HG02840 (cell line): ENCODE data around the gene MRPL14.
"Not testable (repeated sequence)": the region's sequence is repeated elsewhere in the genome, so short reads cannot be mapped to it uniquely, and the experiment has no call there.

Experiments used
- ATAC-seq: cut with Tn5 transposase; IDR thresholded peaks from one replicate; pipeline ENCODE4 v1.9.1; 2021; ENCODE audit warnings: mild to moderate bottlenecking, moderate library complexity, moderate number of reproducible peaks; ENCODE audit not compliant: unreplicated experiment, low FRiP score

MRPL14 gene

DNA sequence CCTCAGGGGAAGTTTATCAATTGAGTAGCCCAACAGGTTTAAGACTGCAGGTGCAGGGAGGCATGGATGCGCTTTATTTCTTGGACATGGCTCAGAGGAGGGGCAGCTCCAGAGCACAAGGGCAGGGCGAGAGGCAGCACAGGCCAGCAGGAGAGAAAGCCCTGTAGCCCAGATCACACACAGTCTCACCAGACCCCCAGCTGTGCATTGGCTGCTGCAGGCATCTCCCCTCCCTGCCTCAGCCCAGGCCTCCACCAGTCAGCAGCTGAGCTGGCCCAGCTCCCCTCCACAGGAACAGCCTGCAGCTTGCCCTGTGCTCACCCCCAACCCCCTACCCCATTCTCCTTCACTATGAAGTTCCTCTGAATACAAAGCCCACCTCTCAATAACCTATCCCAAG is 24.7 kb downstream of the MRPL14 start:
- no peak for ATAC-seq

DNA sequence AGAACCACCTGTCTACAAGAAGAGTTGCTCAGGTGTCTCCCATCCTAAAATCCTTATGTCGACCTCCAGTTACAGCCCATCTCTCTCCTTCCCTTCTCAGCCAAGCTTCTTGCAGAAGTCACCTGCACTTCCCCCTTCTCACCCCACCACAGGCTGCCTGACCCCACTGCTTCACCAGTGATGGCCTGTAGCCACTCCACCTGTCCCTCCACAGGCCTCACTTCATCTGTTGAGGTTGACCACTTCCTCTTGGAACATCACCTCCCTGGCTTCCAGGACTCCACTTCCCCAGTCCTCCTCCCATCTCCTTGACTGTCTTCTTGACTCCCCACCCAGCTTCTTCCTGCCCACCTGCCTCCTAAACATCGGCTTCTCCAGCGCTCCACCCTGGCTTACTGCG is 25.4 kb downstream of the MRPL14 start:
- no peak for ATAC-seq

DNA sequence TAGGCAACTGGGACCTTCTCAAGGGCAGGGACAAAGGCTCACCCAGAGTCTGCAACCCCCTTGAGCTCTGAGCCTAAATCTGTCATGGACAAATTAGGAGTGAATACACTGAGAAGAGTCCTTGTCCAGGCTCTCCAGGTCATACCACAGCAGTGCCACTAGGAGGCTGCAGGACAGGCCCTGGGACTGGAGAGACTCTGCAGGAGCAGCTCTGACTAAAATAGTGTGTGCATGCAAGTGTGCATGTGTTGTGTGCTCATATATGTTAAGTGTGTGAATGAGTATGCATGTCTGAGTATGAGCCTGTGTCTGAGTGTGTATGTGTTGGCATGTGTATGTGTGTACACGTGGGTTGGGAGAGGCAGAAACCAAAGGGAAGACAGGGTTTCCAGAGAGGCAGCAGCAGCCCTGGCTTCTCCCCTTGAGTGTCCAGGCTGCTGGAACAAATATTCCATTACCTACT is 27.1 kb downstream of the MRPL14 start:
- ATAC-seq: no peak

DNA sequence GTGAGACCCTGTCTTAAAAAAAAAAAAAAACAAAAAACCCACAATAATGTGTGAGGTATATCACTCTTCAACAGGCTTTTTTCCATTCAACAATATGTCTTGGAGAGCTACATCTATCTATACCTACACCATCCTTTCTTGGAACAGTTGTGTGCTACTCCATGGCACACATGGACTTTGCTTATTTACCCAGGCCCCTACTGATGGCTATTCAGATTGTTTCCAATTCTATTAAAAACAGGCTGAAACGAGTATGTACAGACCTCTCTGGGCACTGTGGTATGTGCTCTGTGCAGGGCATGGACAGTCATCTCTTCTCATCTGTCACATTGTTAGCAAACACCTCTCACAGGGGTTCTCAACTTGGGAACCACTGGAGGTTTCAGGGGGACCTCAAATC is 28.1 kb downstream of the MRPL14 start:
- ATAC-seq: no peak

DNA sequence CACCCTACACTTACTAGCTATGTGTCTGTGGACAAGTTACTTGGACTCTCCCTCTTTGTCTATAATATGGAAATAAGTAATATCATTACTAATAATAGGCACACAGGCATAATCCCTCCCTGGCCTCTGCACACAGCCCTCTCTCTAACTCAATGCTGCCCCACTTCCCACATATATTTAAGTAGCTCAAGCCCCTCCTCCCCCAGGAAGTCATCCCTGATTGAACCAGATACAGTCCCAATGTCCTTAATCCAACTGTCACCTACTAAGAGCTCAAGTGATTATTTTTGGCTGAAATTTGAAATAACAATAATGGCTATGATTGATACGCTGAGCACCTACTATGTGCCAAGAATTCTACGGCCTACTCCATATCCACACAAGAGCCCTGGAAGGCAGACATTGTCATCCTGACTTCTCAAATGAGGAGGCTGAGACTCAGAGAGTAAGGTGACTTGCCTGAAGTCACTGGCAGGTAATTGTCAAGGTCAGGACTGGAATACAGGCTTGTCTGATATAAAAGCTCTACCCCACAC is 29.4 kb downstream of the MRPL14 start:
- no peak for ATAC-seq

DNA sequence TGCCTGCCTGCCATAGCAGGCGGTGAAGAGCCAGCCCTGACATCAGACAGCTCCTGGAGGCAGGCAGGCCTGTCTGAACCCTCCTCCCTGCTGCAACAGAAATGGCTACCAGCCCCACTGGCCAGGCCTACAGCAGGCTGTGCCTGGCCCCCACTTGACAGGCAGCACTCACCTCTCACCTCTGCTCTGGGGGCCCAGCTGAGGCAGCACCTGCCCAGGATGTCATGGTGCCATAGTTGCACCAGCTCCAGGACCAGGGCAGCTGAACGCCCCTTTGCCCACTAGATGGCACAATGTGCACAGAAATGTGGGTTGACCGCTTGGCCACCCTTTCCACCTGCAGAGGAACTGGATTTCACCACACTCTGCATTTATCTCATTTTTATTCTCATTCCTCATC is 30.6 kb downstream of the MRPL14 start:
- ATAC-seq: no peak

DNA sequence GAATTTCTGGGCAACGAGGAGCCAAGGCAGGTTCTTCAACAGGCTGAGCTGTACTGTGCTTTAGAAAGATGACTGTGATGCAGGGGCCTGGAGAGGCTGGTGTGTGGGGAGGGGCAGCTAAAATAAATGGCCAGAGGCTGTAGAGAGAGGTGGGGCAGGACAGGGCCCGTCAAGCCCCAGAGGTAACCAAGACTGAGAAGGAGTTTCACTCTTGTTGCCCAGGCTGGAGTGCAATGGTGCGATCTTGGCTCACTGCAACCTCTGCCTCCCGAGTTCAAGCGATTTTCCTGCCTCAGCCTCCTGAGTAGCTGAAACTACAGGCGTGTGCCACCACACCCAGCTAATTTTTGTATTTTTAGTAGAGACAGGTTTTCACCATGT is 32.0 kb downstream of the MRPL14 start:
- not testable (repeated sequence) for ATAC-seq

DNA sequence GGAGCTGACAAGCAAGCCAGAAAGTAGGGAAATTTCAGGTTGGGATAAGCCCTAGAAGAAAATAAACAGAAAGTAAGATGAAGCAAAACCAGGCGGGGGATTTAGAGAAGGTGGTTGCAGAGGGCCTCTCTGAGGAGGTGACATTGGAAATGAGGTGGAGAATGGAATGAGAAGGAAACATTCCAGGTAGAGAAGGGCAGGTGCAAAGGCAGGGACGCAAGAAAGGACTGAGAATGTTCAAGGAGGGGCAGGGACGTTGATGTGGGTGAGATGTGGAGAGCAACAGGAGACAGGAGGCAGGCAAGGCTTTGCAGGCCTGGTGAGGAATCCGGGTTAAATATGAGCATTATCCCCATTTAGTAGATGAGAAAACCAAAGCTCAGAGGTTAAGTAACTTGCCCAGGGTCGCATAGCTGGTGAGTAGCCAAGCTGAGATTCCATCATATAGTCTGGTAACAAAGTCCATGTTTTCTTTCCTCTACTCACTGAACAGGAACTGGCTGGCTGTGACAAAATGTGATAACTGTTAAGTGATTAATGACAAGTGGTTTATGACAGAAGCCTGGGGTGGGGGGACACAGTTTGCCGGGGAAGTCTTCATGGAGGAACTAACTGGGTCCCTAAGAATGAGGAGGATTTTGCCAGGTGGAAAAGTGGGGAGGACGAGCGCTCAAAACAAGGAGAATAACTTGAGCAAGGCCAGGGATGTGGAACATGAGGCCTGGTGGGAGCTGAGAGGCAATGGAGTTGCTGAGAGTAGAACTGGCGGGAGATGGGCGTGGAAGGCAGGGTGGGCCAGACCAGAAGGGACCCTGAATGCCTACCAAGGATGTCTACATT is 32.6 kb downstream of the MRPL14 start:
- no peak for ATAC-seq

DNA sequence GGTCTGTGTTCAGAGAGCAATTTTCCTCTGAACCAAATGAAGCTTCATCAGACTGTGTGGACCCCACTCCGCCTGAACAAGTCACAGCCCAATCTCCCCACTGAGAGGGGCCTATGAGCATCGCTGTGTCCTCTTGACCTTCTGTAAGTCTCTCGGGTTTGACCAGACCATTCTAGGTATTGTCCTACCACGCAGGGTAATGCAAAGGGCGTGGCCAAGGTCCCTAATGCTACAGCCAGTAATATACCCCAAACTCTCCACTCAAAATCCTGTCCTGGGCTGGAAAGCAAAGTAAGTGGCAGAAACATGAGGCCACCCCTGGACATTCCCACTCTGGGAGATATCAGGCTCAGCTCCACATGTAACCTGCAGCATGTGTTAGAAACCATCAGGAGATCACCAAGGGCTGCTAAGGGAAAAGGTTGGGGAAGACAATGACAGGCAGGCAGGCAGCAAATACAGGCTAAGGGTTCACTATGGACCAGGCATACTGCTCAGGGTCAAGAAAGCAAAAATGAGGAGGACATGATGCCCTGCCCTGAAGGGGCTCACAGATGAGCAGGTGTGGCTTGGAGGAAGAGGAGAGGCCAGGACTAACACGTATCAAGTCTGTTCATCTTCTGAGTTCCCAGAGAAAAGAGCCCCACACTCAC is 33.4 kb downstream of the MRPL14 start:
- ATAC-seq: no peak

DNA sequence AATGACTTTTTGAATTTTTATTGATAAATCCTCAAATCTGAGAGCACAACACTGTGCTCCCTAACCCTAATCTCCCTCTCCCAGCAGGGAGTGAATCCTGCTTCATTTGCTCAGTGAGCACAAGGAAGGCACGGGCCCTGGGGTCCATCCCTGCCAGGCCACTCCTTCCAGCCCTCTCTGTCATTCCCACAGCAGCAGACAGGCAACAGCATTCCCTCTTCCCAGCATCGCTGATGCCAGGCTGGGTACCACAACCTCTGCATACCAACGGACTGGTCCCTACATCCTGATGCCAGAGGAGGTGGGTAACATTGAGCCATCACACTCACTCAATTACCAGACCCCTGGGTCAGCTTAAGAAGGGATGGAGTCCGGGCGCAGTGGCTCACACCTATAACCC is 34.2 kb downstream of the MRPL14 start:
- no peak for ATAC-seq

DNA sequence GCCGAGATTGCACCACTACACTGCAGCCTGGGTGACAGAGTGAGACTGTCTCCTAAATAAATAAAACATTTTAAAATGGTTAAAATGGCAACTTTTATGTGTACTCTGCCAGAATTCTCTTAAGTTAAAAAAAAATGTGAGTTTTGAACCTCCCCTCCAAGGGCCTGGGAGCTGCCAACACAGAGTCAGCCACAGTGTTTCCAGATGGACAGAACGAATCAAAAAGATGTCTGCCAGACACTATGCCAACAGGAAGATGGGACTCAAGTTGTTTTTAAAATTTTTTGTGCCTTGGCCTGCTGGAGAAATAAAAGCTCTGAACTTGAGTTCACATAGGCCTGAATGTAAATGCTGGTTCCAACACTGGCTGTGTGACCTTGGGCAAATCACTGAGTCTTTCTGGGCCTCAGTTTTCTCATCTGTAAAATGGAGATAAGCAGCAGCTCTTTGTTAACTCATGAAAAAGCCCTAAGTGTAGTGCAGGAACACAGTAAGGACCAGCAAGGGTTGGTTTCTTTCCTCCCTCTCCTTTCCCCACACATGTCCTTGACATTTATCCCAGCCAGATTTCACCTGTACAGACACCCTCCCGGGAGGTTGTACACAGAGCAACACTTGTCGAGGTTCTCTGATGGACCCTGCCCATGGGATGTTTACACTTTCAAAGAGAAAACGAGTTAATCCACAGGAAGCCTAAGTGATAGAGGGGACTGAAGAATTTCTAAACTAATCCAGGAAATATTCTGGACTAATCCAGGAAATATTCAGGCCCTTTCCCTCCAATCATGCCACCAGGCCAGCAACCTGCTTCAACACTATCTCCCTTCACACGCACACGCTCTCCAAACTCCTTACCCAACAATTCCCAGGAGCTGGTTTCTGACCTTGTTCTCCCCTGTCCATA is 35.0 kb downstream of the MRPL14 start:
- no peak for ATAC-seq

DNA sequence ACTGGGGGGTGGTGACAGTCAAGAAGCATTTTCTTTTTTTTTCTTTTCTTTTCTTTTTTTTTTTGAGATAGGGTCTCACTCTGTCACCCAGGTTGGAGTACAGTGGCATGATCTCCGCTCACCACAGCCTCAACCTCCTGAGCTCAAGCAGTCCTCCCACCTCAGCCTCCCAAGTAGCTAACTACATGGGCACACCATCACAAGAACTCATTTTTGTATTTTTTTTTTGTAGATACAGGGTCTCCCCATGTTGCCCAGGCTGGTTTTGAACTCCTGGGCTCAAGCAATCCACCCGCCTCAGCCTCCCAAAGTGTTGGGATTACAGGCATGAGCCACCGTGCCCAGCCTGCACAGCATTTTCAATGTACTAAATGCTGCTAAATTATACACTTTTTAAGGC is 35.9 kb downstream of the MRPL14 start:
- ATAC-seq: not testable (repeated sequence)

DNA sequence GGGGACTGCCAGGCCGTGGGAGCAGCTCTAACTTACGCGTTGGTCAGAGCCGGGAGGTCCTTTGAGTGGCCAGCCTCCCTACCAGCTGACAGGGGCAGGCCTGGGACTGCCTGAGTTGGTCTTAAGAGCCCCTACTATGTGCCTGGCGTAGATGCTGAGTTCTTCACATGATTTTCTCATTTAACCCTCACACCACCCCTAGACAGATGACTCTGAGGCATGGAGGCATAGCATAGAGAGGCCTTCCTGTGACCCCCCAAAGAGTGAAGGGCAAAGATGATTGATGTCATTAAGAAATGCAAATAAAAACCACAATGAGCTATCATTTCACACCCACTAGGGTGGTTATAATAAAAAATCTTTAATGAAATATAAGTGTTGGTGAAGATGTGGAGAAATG is 36.8 kb downstream of the MRPL14 start:
- ATAC-seq: no peak

DNA sequence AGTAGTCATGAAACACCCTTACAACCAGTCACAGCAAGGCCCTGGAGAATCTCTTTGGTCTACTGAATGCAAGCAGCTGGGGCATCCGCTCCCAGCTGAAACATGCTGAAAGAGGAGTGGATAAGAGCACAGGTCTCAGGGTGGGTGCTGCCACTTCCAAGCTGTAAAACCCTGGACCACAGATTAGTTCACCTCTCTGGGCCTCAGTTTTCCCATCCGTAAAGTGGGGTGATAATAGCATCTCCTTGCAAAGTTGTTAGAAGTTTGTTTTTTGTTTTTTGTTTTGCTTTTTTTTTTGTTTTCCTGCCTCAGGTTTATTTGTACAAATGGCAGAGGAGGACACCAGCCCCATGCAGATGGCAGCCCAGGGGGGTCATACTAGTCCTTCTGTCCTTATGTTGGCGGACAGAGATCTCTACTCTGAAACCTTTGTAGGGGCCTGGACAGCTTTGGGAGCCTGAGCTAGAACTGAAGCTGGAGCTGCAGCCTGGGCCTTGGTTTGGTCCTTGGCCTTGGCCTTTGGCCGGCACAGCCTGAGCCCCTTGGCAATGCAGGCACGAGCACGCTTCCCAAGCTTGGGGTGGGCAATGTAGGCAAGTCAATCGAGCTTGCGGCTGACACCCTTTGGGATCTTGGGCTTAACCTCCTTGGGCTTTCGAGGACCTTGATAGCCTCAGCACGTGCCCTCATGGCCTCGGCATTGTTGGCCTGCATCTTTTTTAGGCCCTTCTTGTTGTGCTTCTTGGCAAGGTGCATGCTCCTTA is 38.2 kb downstream of the MRPL14 start:
- no peak for ATAC-seq

DNA sequence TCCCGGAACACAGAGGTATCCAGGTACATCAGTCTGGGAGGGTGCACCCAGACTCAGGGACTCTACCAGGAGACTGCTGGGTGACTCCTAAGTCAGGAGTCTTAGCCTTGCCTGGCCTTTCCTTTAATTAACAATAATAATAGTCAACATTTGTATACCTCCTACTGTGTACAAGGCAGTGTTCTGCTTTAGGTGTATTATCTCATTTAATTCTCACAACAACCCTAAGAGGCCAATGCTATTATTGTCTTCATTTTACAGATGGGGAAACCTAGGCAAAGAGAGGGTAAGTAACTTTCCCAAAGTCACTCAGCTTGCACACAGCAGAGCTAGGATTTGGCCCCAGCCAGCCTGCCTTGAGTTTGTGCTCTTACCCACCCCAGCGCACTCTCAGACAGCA is 39.6 kb downstream of the MRPL14 start:
- ATAC-seq: no peak

DNA sequence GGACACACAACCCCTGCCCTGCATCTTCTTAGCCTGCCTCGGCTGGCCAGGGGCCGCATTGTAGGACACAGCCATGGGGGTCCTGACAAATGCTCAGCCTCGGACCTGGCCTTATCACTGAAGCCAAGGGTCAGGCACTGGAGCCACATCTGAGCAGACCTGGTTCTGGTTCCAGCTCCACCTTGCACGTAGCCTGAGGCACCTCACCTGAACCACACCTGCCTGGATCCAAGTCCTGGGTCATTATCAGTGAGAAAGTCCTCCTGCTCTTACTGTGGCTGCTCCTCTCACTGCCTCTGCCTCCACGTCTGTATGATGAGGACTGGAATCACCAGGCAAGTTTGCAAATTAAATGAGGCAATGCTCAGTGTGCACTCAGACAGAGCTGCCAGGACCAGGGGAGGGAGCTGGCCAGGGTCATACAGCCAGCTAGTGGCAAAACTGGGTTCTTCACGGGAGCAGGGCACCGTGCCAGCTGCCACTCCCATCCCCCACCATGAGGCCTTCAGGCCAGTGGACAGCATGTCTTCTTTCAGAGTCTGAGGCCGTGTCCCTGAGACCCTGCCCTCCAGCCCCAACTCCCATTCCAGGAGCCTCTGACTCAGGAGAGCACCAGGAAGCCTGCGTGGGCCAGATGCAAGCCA is 40.2 kb downstream of the MRPL14 start:
- no peak for ATAC-seq

DNA sequence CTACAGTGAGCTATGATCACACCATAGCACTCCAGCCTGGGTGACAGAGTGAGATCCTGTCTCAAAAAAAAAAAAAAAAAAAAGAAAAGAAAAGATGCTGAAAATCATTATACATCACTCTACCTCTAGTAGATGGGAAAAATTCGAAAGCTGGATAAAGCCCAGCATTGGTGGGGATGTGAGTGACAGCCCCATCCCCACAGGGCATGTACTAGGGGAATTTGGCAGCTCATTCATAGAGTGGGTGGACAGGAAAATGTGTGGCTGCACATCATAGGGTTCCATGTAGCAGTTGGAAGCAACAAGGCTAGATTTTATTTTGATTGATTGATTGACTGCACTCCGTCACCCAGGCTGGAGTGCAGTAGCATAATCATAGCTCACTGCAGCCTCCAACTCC is 42.0 kb downstream of the MRPL14 start:
- ATAC-seq: no peak

DNA sequence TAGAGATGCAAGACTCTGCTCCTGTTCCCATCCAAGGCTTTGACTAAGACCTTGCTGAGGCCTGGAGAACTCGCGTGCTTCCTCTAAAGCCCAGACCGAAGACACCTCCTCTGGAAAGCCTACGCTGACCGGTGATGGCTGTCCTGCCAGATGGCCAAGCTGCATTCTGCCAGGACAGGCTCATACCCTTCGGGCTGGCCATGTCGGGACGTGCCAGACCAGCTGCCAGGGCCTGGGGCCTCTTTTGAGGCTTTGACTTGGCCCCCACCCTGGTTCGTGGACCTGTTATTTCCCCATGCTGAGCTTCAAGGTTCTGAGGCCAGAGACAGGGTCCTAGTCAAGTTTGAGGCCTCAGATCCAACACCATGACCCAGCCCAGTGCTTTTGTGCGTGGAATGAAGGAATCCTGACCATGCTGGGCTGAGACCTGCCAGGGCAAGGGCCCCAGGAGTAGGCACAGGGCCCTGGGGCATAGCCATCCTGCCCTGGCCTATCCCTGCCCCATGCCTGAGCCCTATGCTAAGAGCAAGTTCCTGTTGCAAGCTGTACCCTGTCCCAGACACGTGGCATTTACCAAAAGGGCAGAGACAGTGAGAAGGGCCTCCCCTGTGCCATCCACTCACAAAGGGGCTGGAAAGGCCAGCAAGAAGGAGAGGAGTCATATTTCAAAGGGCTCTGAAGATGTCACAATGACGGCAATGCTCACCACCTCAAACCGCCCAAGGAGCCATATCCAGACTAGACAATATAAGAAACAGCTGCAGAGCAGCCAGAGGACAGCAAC is 42.8 kb downstream of the MRPL14 start:
- ATAC-seq: no peak

DNA sequence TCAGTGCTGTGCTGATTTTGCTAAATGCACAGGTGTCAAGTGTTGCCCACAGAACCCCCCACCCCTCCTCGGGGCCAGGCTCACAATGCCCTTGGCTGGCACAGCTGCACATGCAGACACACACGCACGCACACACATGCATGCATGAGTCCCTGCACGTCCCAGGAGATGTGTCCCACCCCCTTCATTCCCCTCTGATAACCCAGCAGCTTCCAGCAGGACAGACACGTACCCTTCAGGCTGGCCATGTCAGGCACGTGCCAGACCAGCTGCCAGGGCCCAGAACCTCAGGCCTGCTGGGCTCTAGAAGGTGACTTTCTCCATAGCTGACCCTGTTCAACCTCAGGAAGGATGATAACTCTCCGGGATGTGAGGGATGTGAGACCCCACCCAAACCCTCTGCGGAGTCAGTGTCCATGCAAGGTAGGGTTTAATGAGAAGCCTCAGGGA is 44.4 kb downstream of the MRPL14 start:
- no peak for ATAC-seq
